GM18505 (cell line): ENCODE data around the gene CREB3L4.

Experiments used
- ATAC-seq: cut with Tn5 transposase; IDR thresholded peaks from one replicate; pipeline ENCODE4 v1.9.1; 2021; ENCODE audit not compliant: unreplicated experiment
- POLR2A ChIP-seq: IDR thresholded peaks from 4 replicates; pipeline ENCODE4 v1.6.1; 2011; ENCODE audit warnings: borderline replicate concordance; ENCODE audit not compliant: insufficient read depth, insufficient read length; ENCODE audit errors: extremely low read depth

CREB3L4 gene

DNA sequence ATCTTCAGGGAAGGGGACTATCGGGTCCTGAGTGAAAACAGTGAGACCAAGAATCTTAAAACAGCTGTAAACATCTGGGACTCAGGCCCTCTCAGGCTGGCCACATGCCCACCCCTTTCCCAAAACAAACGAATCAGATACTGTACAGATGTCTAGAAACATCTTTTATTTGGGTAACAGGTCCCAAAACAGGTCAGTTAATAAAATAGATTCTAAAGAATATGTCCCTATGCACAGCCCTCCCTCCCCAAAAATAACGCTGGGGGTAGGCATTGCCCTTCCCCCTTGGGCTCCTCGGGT lies 8.8 kb upstream of the CREB3L4 start:
- no peak for TF ChIP-seq POLR2A
- no peak for ATAC-seq

DNA sequence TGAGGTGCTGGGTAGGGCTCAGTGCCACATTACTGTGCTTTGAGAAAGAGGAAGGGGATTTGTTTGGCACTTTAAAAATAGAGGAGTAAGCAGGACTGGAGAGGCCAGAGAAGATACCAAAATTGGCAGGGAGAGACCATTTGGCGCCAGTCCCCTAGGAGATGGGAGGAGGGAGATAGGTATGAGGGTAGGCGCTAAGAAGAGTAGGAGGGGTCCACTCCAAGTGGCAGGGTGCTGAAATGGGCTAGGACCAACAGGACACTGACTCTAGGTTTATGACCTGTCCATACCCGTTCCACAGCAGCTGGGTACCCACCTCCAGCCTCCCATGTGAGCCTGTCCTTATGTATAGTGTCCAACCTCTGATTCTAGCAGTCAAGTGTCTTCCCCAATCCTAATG lies 8.2 kb upstream of the CREB3L4 start:
- no peak for TF ChIP-seq POLR2A
- ATAC-seq: no peak

DNA sequence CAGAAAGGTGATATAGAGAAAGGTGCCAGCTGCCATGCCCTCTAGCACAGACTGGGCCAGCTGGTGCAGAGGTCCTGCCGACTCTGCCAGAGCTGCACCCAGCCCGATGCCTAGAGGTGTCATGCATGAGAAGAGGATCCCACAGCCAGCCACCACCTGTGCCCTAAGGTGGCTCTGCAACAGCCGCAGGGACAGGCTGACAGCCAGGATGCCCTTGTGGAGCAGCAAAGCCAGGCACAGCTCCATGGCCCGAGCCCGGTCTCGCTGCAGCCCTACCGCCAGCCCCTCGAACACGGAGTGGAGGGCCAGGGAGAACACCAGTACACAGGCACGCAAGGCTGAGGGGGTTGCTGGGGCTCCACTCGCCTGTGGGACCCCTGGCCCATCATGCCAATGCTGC lies 7.5 kb upstream of the CREB3L4 start:
- TF ChIP-seq POLR2A: no peak
- no peak for ATAC-seq

DNA sequence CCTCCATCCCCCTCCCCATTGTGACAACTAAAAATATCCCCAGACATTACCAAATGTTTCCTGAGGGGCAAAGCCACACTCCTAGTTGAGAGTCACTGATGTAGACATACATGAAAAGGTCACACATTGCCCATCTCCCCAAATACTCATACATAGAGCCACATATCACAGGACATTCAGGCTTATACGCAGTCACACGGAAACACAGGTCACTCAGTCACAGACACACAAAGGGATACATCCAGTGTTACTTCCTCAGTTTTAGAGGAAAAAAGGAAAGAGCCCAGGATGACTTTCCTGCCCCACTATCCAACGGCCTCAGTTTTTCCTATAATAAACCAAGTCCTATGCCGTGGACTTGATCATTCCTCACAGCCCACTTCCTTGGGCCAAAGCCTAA lies 6.3 kb upstream of the CREB3L4 start:
- no peak for ATAC-seq
- no peak for TF ChIP-seq POLR2A

DNA sequence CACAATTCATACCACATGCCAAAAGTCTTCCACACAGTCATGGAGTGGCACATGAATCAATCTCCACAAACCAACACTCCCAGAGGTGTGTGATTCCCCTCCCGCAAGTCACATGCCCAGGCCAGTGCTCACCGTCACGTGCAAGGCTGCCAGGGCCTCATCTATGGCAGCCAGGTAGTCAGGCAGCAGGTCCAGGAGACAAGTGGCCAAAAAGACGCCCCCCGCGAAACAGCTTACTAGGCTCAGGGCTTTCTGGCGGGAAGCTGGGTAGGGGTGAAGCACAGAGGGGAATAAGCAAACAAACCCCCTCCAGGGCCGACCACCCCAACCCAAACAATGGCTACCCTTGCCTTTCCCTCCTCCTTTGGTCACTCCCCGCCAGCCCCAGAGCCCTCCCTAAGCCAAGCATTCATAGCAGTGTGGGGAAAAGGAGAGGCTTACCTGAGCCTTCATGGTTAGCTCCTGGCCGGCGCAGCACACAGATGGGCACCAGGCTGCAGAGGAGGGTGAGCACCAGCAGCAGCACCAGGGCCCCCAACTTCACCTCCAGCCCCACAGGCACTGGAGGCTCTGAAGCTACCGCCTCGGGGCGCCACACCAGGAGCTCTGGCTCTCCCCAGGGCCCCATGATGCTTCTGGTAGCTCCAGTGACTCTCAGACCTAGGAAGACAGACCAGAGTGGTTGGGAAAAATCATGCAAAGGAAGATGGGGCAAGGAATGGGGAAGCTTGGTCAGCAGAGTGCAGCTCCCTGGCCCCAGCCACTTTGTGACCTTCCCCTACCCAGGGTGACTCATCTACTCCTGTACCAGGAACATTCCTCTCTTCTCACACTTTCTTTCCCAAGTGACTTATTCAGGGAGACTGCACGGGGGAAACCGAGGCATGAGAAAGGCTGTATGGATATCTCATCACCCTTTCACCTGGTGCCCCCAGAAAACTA lies 5.3 kb upstream of the CREB3L4 start:
- no peak for ATAC-seq
- peak; percentile 25 for TF ChIP-seq POLR2A

DNA sequence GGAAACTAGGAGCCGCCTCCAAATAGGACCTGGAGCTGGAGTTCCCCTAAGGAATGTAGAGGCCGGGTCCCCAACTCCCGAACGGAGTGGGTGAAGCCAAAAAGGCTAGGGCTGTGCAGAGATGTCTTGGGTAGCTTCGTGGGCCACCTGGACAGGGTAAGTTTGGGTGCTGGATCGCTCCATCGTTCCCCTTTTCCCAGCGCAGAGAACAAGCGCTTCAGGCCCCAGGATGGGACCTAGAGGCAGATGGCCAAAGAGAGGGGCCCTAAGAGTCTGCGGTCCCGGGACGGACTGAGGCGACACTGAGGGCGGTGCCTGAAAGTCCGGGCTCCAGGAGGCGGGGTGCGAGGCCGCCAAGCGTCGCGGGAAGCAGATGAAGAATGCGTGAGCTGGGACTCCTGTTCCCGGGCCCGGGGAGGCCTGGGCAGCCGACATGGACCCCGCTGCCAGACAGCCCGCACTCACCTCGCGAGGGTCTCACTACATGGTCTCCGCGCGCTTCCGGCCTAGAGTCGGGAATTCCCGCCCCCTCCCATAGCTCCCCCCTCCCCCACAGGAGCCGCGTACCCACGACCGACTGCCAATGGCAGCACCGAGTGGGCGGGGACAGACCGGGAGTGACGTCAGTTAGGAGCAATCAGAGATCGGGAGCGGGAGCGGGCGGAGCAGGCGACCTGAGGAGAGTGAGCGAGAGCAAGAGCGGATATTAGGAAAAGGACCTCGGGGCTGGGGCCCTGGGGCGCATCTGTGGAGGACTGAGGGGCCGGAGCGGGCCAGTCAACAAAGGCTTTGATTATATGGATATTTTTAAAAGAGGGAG lies 4.5 kb upstream of the CREB3L4 start, which contains the start of gene SLC39A1:
Gene SLC39A1, minus strand, starts transcription at position 508 of the 820 bp plus-strand sequence. CDS start 822 bp downstream, outside the sequence.
- ATAC-seq: peak; percentile 43

DNA sequence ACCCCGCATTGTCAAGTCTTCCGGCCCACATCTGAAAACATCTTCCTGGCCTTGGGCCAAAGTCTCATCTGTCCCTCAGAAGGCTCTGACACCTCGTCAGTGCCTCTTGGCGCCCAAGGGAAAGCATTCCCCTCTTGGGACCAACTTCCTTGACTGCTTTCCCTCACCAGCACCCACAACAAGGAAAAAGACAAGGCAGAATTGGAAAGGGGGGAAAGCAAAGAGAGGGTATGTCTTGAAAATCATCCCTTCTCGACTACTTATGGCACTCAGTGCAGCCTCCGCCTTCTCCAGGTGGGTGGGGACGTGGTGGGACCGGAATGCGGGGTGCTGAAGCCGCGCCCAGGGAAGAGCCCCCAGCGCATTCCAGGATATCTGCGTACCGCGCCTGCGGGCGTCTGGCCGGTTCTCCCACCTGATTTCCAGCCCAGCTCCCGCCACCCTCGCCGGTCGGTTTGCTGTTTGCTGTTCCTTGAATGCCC lies 3.8 kb upstream of the CREB3L4 start:
- ATAC-seq: no peak
- TF ChIP-seq POLR2A: peak; percentile 6

More for the DNA sequence above, 4.5 kb upstream of the CREB3L4 start, which contains the start of gene SLC39A1:
- peak; percentile 73 for TF ChIP-seq POLR2A

DNA sequence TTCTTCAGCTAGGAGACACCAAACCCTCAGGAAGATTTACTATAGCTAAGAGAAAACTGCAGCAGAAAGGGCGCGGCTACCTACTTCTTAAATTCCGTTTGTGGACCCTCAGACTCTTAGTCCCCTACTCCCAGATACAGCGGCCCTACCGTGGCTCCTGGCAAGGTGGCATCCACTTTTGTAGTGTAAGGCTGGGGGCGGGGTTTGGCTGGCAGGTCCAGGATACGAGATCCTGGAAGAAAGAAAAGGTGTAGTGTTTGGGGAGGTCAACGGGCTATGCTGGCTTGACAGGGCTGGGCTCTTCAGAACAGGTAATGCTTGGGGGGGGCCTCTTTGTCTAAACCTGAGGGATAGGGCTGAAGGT lies 280 bp downstream of the CREB3L4 start:
- ATAC-seq: no peak
- TF ChIP-seq POLR2A: no peak

DNA sequence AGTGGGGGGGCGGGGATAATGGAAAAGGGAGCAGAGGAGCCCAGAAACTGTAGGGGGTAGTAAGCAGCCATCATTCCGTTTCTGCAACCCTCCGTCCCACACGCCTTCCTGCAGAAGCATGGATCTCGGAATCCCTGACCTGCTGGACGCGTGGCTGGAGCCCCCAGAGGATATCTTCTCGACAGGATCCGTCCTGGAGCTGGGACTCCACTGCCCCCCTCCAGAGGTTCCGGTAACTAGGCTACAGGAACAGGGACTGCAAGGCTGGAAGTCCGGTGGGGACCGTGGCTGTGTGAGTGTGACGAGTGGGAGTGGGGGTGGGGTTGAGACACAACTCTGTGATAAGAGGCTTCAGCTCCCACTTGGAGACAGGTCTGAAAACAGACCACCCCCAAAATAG lies 706 bp downstream of the CREB3L4 start:
- no peak for ATAC-seq
- TF ChIP-seq POLR2A: no peak

DNA sequence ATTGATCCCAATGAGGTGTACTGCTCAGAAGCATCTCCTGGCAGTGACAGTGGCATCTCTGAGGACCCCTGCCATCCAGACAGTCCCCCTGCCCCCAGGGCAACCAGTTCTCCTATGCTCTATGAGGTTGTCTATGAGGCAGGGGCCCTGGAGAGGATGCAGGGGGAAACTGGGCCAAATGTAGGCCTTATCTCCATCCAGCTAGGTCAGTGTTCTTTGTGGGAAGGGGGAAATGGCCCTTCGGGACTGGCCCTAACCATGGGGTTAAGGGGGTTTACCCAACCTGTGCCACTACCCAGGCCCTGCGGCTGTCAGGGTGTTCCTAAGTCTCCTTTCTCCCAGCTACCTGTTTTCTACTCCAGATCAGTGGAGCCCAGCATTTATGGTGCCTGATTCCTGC lies 1.3 kb downstream of the CREB3L4 start:
- no peak for TF ChIP-seq POLR2A
- ATAC-seq: no peak

DNA sequence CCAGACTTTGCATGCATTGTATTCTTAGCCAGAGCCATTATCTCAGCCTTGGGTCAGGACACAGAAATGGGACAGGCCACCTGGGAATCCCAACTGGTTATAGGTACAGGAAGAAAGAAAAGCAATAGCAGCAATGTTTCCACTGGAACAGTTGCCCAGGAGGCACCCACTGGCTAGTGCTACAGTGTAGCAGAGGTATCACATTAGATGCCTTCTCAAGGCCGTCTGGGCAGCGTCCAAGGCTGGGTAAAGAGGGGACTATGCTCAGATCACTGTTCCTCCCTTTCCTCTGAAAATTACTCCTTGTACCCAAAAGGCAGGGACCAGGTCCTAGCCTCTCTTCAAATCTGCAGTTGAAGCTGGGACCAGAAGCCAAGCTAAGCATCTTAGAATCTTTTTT lies 2.6 kb downstream of the CREB3L4 start:
- no peak for ATAC-seq
- no peak for TF ChIP-seq POLR2A

DNA sequence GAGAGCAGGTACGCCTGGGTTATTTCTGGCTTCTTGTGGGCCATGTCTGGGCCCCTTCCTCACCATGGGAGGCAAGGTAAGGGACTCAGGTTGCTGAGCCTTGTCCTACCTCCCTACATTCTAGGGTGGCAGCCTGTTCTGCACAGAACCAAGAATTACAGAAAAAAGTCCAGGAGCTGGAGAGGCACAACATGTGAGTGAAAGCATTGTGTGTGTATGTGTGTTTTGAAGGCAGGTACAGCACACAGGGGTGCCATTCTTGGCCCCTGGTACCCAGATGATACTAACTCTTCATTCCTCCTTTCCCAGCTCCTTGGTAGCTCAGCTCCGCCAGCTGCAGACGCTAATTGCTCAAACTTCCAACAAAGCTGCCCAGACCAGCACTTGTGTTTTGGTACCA lies 5.4 kb downstream of the CREB3L4 start:
- no peak for ATAC-seq
- TF ChIP-seq POLR2A: peak; percentile 30

DNA sequence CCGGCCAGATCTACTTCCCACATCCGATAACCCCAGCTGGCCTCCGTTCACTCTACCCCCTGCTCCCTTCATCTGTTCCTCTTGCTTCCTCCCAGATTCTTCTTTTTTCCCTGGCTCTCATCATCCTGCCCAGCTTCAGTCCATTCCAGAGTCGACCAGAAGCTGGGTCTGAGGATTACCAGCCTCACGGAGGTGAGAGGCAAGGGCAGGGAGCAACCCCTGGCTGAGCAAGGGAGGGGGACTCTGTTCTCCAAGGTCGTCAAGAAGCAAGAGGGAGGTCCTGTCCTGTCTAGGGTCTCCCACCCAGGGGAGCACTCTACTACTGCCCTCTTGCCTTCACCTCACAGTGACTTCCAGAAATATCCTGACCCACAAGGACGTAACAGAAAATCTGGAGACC lies 5.8 kb downstream of the CREB3L4 start:
- ATAC-seq: no peak
- TF ChIP-seq POLR2A: peak; percentile 10
